GM12872 (cell line): ENCODE results near the gene FGA.

Source experiments
- CTCF ChIP-seq: IDR thresholded peaks from 3 replicates; pipeline ENCODE4 v1.5.1; 2011; ENCODE audit warnings: low read depth, mild to moderate bottlenecking, low read length, moderate library complexity; ENCODE audit not compliant: insufficient read depth

The FGA gene

GRCh38 chr4:154623436-154623835, 32.9 kb upstream of the FGA start:
- TF ChIP-seq CTCF = no peak

- TF ChIP-seq CTCF = peak; percentile 66
Observed at GRCh38 chr4:154622598-154622997, 32.1 kb upstream of the FGA start.

GRCh38 chr4:154620111-154620510, 29.6 kb upstream of the FGA start:
- no peak for TF ChIP-seq CTCF

GRCh38 chr4:154618708-154619315, 28.3 kb upstream of the FGA start:
- peak; percentile 75 for TF ChIP-seq CTCF

- TF ChIP-seq CTCF = no peak
Observed at GRCh38 chr4:154617820-154618317, 27.3 kb upstream of the FGA start.

GRCh38 chr4:154616731-154617130, 26.2 kb upstream of the FGA start:
- no peak for TF ChIP-seq CTCF

GRCh38 chr4:154616287-154616686, 25.7 kb upstream of the FGA start:
- no peak for TF ChIP-seq CTCF

- no peak for TF ChIP-seq CTCF
Observed at GRCh38 chr4:154615211-154615610, 24.7 kb upstream of the FGA start.
